Heart left ventricle (tissue), 16 donors: ENCODE results near the gene MEGF11. TPM values are rescaled to one million over a fixed set of nuclear protein-coding genes. Genes with fewer than 3 reads are reported as not detected.

Source experiments
- ATAC-seq, 4 donors: fragments of 200-7000 bp; cut with Tn5 transposase; one replicate each; pipeline ENCODE4 v1.9.1; 2020 to 2022; ENCODE audit warnings: moderate library complexity in 4 of 4, mild to moderate bottlenecking in 3 of 4, moderate number of reproducible peaks in 1 of 4
- DNase-seq, 5 donors: peaks; one replicate each; pipeline ENCODE4 v3.0.0-alpha.2; 2020
- H3K27ac ChIP-seq, 12 donors: fragments of 200-600 bp; sonication (generic) in 4 of 12; one replicate each; pipeline versions ENCODE4 v1.5.0 to v1.8.0; 2016 to 2022; ENCODE audit warnings: mild to moderate bottlenecking in 2 of 12
- H3K27me3 ChIP-seq, 9 donors: fragments of 200-600 bp; sonication (generic) in 2 of 9; one replicate each; pipeline versions ENCODE4 v1.5.1 to v1.8.0; 2016 to 2022; ENCODE audit warnings: mild to moderate bottlenecking in 3 of 9
- H3K36me3 ChIP-seq, 9 donors: fragments of 200-600 bp; sonication (generic) in 2 of 9; one replicate each; pipeline versions ENCODE4 v1.5.0 to v1.8.0; 2018 to 2022; ENCODE audit warnings: mild to moderate bottlenecking in 2 of 9
- H3K4me1 ChIP-seq, 12 donors: fragments of 200-600 bp; sonication (generic) in 4 of 12; one replicate each; pipeline versions ENCODE4 v1.5.0 to v1.8.0; 2016 to 2022; ENCODE audit warnings: mild to moderate bottlenecking in 3 of 12
- H3K4me3 ChIP-seq, 12 donors: fragments of 200-600 bp; sonication (generic) in 4 of 12; one replicate each; pipeline versions ENCODE4 v1.5.0 to v1.8.0; 2017 to 2022; ENCODE audit warnings: mild to moderate bottlenecking in 9 of 12, moderate library complexity in 4 of 12
- H3K9me3 ChIP-seq, 12 donors: fragments of 200-600 bp; sonication (generic) in 4 of 12; one replicate each; pipeline versions ENCODE4 v1.5.0 to v1.8.0; 2016 to 2022; ENCODE audit warnings: mild to moderate bottlenecking in 1 of 12
- POLR2A ChIP-seq, 2 donors: fragments of 450-650 bp; IDR thresholded peaks; one replicate each; pipeline ENCODE4 v1.6.1; 2017; ENCODE audit warnings: antibody characterized with exemption in 2 of 2, mild to moderate bottlenecking in 2 of 2, moderate library complexity in 2 of 2
- WGBS, 4 donors: extraction: QIAGEN DNeasy Blood & Tissue Kit in 2 of 4; methylation state at CpG; one replicate each; pipeline versions ENCODE4 v1.1.5 to v1.1.7; 2013 to 2018; 5-methylcytosine and 5-hydroxymethylcytosine counted together
- intact Hi-C, 10 donors: fragments of 100-400 bp; cut with DNase I; formaldehyde crosslinking; loops; one replicate each; pipeline versions ENCODE4 v1.11.1 to v1.14.2; 2022
- polyA plus RNA-seq, 2 donors: library from polyadenylated mRNA; stranded (reverse); fragments of 200-250 nt; gene quantifications; one replicate each; pipeline ENCODE4 v1.2.3, GENCODE V29; 2013
- total RNA-seq, 9 donors: library from RNA; depleted of rRNA in 2 of 9; stranded (reverse); fragments of >200 nt in 2 of 9; fragmentation: NEBNext Ultra II Directional in 3 of 9; extraction: Animal tissue kit (Norgen Biotek cat#: 25700) in 3 of 9; gene quantifications; one replicate each; pipeline versions ENCODE4 v1.1.0 to v1.2.4, GENCODE V29; 2016 to 2023
- TF ChIP-seq, protein P1 (sequence below), 12 donors: fragments of 200-600 bp; sonication (generic) in 4 of 12; IDR thresholded peaks; one replicate each; pipeline versions ENCODE4 v1.5.0 to v1.8.0; 2018 to 2022; ENCODE audit warnings: antibody characterized with exemption in 12 of 12, mild to moderate bottlenecking in 5 of 12
- donor health status: ischemic (EF 13 %, LVEDD 7.1; RV severe dilation, severe dysfunction).
- donor health status: healthy with polysubstance abuse.
- donor health status: DM: no; HTN: yes; CAD: no.
- donor health status: DM: no; HTN: no; CAD: no.
- donor health status: ischemic (EF 25% LVEDD 6.9; RV normal size, moderate dysfunction).
- donor health status: ischemic (EF 25% LVEDD 5.7; RV mildly dilated, moderate dysfunction).
- donor health status: healthy.
- donor health status: DM: yes; HTN: yes; CAD: no.
- donor health status: ischemic (EF 35%, LVEDD 5.7; RV mildly dilated, moderate dysfunction).
- donor health status: nonischemic (EF 11% LVEDD 7.7; RV severe dilation, severe dysfunction).
- donor health status: DM: yes; HTN: yes; CAD: no.
- donor health status: PGD.
- donor health status: ischemic (EF 29% LVEDD 5.4; RV normal size, mild dysfunction).
- donor health status: nonischemic (EF 23%, LVEDD 6.1; RV moderate dilation, normal function).

MEGF11 gene
- total and polyA plus RNA-seq, 11 donors, result 0.07 TPM; not detected in 10

DNA sequence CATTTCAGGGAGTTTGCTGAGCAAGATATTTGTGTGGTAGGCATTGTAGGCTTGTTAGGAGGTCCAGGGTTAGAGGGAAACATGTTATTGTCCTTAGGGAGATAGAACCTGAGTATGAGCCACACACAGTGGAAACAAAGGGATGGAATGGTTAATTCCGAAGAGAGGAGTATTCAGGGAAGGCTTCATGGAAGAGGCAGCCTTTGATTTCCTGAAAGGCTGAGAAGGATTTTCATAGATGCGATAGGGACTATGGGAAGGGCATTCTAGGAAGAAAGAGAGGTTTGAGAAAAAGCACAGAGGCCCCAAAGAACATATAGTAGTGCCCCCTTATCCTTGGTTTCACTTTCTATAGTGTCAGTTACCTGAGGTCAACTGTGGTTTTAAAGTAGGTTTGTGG is 302.5 kb downstream of the MEGF11 start:
- Histone ChIP-seq H3K4me1 (no peaks in the 10 kb centered on the region), H3K27ac (no peak overlapping the region), H3K36me3 (no peaks in the 10 kb centered on the region), H3K9me3 (no peaks in the 10 kb centered on the region), H3K27me3 (no peaks in the 10 kb centered on the region), H3K4me3 (no peak overlapping the region)
- intact Hi-C loops, result no loop called here
- no peak for DNase-seq
- 77 to 85% (median 83%) methylated on average over 2 of the region's 2 CpGs for WGBS, 4 donors
- no peak for ATAC-seq
- no peak for TF ChIP-seq POLR2A (IDR thresholded peaks at IDR 0.05)
- TF ChIP-seq, protein P1, sequence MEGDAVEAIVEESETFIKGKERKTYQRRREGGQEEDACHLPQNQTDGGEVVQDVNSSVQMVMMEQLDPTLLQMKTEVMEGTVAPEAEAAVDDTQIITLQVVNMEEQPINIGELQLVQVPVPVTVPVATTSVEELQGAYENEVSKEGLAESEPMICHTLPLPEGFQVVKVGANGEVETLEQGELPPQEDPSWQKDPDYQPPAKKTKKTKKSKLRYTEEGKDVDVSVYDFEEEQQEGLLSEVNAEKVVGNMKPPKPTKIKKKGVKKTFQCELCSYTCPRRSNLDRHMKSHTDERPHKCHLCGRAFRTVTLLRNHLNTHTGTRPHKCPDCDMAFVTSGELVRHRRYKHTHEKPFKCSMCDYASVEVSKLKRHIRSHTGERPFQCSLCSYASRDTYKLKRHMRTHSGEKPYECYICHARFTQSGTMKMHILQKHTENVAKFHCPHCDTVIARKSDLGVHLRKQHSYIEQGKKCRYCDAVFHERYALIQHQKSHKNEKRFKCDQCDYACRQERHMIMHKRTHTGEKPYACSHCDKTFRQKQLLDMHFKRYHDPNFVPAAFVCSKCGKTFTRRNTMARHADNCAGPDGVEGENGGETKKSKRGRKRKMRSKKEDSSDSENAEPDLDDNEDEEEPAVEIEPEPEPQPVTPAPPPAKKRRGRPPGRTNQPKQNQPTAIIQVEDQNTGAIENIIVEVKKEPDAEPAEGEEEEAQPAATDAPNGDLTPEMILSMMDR (IDR thresholded peaks at IDR 0.05), result no peak

DNA sequence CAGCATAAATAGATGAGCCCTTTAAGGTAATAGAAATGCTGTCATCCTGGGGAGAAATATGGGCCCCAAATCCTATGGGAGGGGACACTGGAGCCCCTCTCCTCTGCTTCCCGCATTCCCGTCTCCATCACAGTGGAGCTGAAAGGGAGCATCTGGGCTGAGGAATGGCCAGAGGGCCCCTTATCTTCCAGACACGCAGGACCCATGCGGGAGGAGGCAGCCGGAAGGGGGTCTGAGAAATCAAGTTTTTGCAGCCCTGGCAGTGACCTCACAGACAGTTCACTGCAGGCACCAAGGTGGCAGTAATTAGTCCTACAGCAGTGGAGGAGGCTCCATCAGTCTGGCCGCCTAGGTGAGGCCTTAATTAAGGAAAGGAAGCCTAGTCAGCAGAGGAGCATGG is 304.1 kb downstream of the MEGF11 start:
- no peak for TF ChIP-seq POLR2A (IDR thresholded peaks at IDR 0.05)
- TF ChIP-seq, protein P1 (IDR thresholded peaks at IDR 0.05), result no peak
- no peak for ATAC-seq
- WGBS, 4 donors, result 29 to 54% (median 39%) methylated on average over 6 of the region's 6 CpGs
- H3K4me1 ChIP-seq, result no peaks in the 10 kb centered on the region
- H3K27me3 ChIP-seq, result no peaks in the 10 kb centered on the region
- H3K36me3 ChIP-seq, result no peaks in the 10 kb centered on the region
- no peak overlapping the region for H3K27ac ChIP-seq
- H3K9me3 ChIP-seq, result no peaks in the 10 kb centered on the region
- intact Hi-C loops, result no loop called here
- DNase-seq, result no peak
- H3K4me3 ChIP-seq, result no peak overlapping the region

DNA sequence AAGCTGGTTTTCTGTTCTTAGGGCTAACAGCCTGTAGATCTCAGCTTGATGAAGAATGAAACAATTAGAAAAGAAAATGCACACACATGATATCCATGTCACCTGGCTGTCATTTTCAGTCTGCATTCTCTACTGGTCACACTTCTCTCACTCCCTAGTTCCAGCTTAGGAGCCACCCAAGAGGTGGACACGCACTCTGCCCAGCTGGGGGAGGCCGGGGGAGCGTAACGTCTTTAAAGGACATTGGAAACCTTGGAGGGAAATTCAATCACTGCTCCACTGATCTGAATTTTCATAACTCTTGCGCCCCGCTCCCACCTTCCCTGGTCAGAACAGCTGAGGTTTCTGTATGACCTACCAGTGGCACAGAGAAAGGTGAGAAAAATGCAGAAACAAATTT is 304.5 kb downstream of the MEGF11 start:
- H3K4me3 ChIP-seq, result no peak overlapping the region
- H3K4me1 ChIP-seq, result no peaks in the 10 kb centered on the region
- intact Hi-C loops, result no loop called here
- 83 to 88% (median 86%) methylated on average over 6 of the region's 6 CpGs for WGBS, 4 donors
- no peaks in the 10 kb centered on the region for H3K27me3 ChIP-seq
- no peaks in the 10 kb centered on the region for H3K9me3 ChIP-seq
- ATAC-seq, result no peak
- TF ChIP-seq, protein P1 (IDR thresholded peaks at IDR 0.05), result no peak
- no peak for TF ChIP-seq POLR2A (IDR thresholded peaks at IDR 0.05)
- no peak for DNase-seq
- no peak overlapping the region for H3K27ac ChIP-seq
- H3K36me3 ChIP-seq, result no peaks in the 10 kb centered on the region

DNA sequence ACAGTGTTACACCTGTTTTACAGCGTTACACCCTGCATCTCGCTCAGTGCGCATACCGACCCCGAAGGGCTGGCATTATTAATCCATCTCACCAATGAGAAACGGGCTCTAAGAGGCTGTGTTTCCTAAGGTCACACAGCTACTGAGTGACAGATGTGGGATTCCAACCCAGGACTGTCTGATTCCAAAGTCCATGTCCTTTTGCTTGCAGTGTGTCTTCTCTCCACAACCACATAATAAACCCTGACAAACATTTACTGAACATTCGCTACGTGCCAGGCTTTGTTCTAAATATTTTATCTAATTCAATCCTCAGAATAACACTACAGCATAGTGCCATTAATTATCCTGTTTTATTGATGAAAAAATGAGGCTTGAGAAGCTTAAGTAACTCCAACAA is 305.2 kb downstream of the MEGF11 start:
- no peak for TF ChIP-seq POLR2A (IDR thresholded peaks at IDR 0.05)
- TF ChIP-seq, protein P1 (IDR thresholded peaks at IDR 0.05), result no peak
- no peak overlapping the region for H3K27ac ChIP-seq
- no peaks in the 10 kb centered on the region for H3K4me1 ChIP-seq

More for the DNA sequence above, 305.2 kb downstream of the MEGF11 start:
- H3K27me3 ChIP-seq, result no peaks in the 10 kb centered on the region
- H3K9me3 ChIP-seq, result no peaks in the 10 kb centered on the region
- H3K4me3 ChIP-seq, result no peak overlapping the region
- DNase-seq (no peak), ATAC-seq (no peak)
- no peaks in the 10 kb centered on the region for H3K36me3 ChIP-seq
- WGBS, 4 donors, result 83 to 87% (median 86%) methylated on average over 8 of the region's 8 CpGs
- intact Hi-C loops, result no loop called here
